ENCODE measurements around the gene TTLL11.

DNA sequence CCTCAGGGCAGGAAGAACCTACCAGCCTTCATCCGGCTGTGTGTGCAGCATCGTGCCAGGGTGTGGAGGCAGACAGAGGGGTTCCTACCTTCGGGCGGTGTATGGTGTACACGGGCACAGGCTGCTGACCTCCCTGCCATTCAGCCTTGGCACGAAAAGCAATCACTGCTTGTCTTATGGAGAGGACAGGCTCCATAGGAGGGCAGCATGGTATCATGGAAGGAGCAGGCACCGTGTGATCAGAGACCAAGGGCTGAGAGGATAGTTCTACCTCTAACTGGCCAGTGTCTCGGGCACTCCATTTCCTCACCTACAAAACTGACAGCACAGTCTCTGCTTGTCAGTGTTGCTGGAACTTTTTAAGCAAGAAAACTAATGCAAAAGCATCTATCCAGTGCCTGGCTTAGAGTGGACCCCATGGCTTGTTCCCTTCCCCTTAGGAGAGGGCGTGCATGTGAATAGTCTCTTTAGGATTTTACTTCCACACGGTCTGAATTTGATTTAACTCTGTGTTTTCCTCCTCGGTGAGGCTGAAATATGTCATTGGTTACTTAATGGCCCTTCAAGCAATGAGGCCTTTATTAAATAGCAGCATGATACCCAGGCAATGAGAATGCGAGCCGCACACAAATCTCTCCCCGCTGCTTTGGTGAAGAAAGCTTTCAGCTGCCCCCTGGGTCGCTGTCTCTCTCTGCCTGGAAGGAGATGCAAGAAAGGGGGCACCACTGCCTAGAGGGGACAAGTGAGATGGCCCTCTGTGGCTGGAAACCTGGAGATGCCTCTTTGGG, 22.2 kb downstream of the TTLL11 start:
- TF ChIP-seq, protein P1, sequence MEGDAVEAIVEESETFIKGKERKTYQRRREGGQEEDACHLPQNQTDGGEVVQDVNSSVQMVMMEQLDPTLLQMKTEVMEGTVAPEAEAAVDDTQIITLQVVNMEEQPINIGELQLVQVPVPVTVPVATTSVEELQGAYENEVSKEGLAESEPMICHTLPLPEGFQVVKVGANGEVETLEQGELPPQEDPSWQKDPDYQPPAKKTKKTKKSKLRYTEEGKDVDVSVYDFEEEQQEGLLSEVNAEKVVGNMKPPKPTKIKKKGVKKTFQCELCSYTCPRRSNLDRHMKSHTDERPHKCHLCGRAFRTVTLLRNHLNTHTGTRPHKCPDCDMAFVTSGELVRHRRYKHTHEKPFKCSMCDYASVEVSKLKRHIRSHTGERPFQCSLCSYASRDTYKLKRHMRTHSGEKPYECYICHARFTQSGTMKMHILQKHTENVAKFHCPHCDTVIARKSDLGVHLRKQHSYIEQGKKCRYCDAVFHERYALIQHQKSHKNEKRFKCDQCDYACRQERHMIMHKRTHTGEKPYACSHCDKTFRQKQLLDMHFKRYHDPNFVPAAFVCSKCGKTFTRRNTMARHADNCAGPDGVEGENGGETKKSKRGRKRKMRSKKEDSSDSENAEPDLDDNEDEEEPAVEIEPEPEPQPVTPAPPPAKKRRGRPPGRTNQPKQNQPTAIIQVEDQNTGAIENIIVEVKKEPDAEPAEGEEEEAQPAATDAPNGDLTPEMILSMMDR (conservative IDR thresholded peaks at IDR 0.05) = no peak
- TF ChIP-seq EZH2 (IDR thresholded peaks at IDR 0.05; ENCODE audit: low read depth) = no peak

Measured in PC-9 (cell line).